Liver (tissue), 9 donors: ENCODE data around the gene KRT33B. TPM values are rescaled to one million over a fixed set of nuclear protein-coding genes. Genes with fewer than 3 reads are reported as not detected.

Experiments used
- DNase-seq: peaks from one replicate; pipeline ENCODE4 v3.0.0-alpha.2; 2017; ENCODE audit warnings: low spot score
- H3K27ac ChIP-seq, 2 donors: one replicate each; pipeline ENCODE4 v1.7.0; 2013; ENCODE audit warnings: inconsistent platforms in 2 of 2, low read length in 2 of 2, control low read depth in 1 of 2, low read depth in 1 of 2, mild to moderate bottlenecking in 1 of 2
- H3K27me3 ChIP-seq, 4 donors: one replicate each; pipeline versions ENCODE4 v1.6.1 to v1.7.0; 2013; ENCODE audit warnings: low read length in 3 of 4, inconsistent platforms in 1 of 4, mild to moderate bottlenecking in 1 of 4, moderate library complexity in 1 of 4; ENCODE audit not compliant: control insufficient read depth in 4 of 4, insufficient read depth in 4 of 4
- H3K36me3 ChIP-seq, 4 donors: one replicate each; pipeline versions ENCODE4 v1.6.1 to v1.7.0; 2013; ENCODE audit warnings: low read length in 3 of 4, mild to moderate bottlenecking in 3 of 4, low read depth in 1 of 4, moderate library complexity in 1 of 4; ENCODE audit not compliant: control insufficient read depth in 4 of 4, insufficient read depth in 3 of 4
- H3K4me1 ChIP-seq, 4 donors: one replicate each; pipeline versions ENCODE4 v1.6.1 to v1.7.0; 2013; ENCODE audit warnings: low read length in 3 of 4, mild to moderate bottlenecking in 3 of 4, moderate library complexity in 1 of 4; ENCODE audit not compliant: control insufficient read depth in 4 of 4, insufficient read depth in 4 of 4
- H3K4me3 ChIP-seq, 3 donors: one replicate each; pipeline versions ENCODE4 v1.6.1 to v1.7.0; 2013; ENCODE audit warnings: low read length in 3 of 3, control low read depth in 1 of 3, low read depth in 1 of 3, mild to moderate bottlenecking in 1 of 3
- H3K9ac ChIP-seq, 2 donors: one replicate each; pipeline ENCODE4 v1.7.0; 2013; ENCODE audit warnings: low read length in 2 of 2, mild to moderate bottlenecking in 2 of 2, moderate library complexity in 2 of 2, control low read depth in 1 of 2, low read depth in 1 of 2
- H3K9me3 ChIP-seq, 4 donors: one replicate each; pipeline versions ENCODE4 v1.6.1 to v1.7.0; 2013; ENCODE audit warnings: low read length in 3 of 4; ENCODE audit not compliant: control insufficient read depth in 4 of 4
- ATF3 ChIP-seq: IDR thresholded peaks from 2 replicates; pipeline ENCODE4 v1.6.1; 2016; ENCODE audit warnings: antibody characterized with exemption
- CTCF ChIP-seq: fragments of 150-350 bp; IDR thresholded peaks from 2 replicates; pipeline ENCODE4 v1.5.1; 2017; ENCODE audit warnings: improper control_type of control experiment, low read depth, low read length; ENCODE audit not compliant: missing input control
- EGR1 ChIP-seq, 2 donors: IDR thresholded peaks; 2 replicates each; pipeline ENCODE4 v1.6.1; 2016 to 2018; ENCODE audit warnings: antibody characterized with exemption in 2 of 2, low read depth in 2 of 2
- FOXA1 ChIP-seq: IDR thresholded peaks from 2 replicates; pipeline ENCODE4 v1.6.1; 2016; ENCODE audit warnings: antibody characterized with exemption
- FOXA2 ChIP-seq: IDR thresholded peaks from 2 replicates; pipeline ENCODE4 v1.6.1; 2016; ENCODE audit warnings: antibody characterized with exemption
- GABPA ChIP-seq, 2 donors: IDR thresholded peaks in 1 of 2; conservative IDR thresholded peaks in 1 of 2; 2 replicates each; pipeline ENCODE4 v1.6.1; 2016; ENCODE audit warnings: antibody characterized with exemption in 2 of 2, mild to moderate bottlenecking in 1 of 2, moderate library complexity in 1 of 2
- HNF4A ChIP-seq, 2 donors: conservative IDR thresholded peaks; 2 replicates each; pipeline ENCODE4 v1.6.1; 2016; ENCODE audit warnings: antibody characterized with exemption in 2 of 2, mild to moderate bottlenecking in 2 of 2
- HNF4G ChIP-seq: IDR thresholded peaks from 2 replicates; pipeline ENCODE4 v1.6.1; 2016; ENCODE audit warnings: antibody characterized with exemption
- JUND ChIP-seq, 2 donors: IDR thresholded peaks; 2 replicates each; pipeline ENCODE4 v1.6.1; 2016; ENCODE audit warnings: antibody characterized with exemption in 2 of 2
- MAX ChIP-seq: IDR thresholded peaks from 2 replicates; pipeline ENCODE4 v1.6.1; 2016; ENCODE audit warnings: antibody characterized with exemption
- NR2F2 ChIP-seq: IDR thresholded peaks from 2 replicates; pipeline ENCODE4 v1.6.1; 2016; ENCODE audit warnings: antibody characterized with exemption
- RAD21 ChIP-seq, 2 donors: IDR thresholded peaks; 2 replicates each; pipeline ENCODE4 v1.6.1; 2016; ENCODE audit warnings: antibody characterized with exemption in 2 of 2, mild to moderate bottlenecking in 2 of 2
- REST ChIP-seq: IDR thresholded peaks from 2 replicates; pipeline ENCODE4 v1.6.1; 2016; ENCODE audit warnings: antibody characterized with exemption, mild to moderate bottlenecking
- RXRA ChIP-seq, 2 donors: IDR thresholded peaks; 2 replicates each; pipeline ENCODE4 v1.6.1; 2017 to 2018; ENCODE audit warnings: antibody characterized with exemption in 2 of 2, mild to moderate bottlenecking in 1 of 2
- SP1 ChIP-seq: IDR thresholded peaks from 2 replicates; pipeline ENCODE4 v1.6.1; 2018; ENCODE audit warnings: antibody characterized with exemption, mild to moderate bottlenecking
- TAF1 ChIP-seq: conservative IDR thresholded peaks from 2 replicates; pipeline ENCODE4 v1.6.1; 2016; ENCODE audit warnings: antibody characterized with exemption, mild to moderate bottlenecking
- YY1 ChIP-seq: IDR thresholded peaks from 2 replicates; pipeline ENCODE4 v1.6.1; 2016; ENCODE audit warnings: antibody characterized with exemption, mild to moderate bottlenecking
- ZBTB33 ChIP-seq: IDR thresholded peaks from 2 replicates; pipeline ENCODE4 v1.6.1; 2016; ENCODE audit warnings: antibody characterized with exemption
- WGBS: extraction: QIAGEN DNeasy Blood & Tissue Kit; methylation state at CpG from one replicate; pipeline ENCODE4 v1.1.7; 2013; 5-methylcytosine and 5-hydroxymethylcytosine counted together
- polyA plus RNA-seq, 2 donors: library from polyadenylated mRNA; stranded (reverse) in 1 of 2; unstranded in 1 of 2; fragments of 200-250 nt in 1 of 2; fragments of >200 nt in 1 of 2; fragmentation: Nextera tagmentation in 1 of 2; extraction: Ambion mirVana in 1 of 2; gene quantifications; one replicate each; pipeline versions ENCODE4 v1.2.1 to v1.2.3, GENCODE V29; 2013 to 2015
- total RNA-seq, 2 donors: library from RNA; depleted of rRNA; stranded (reverse); fragments of >200 nt; gene quantifications; one replicate each; pipeline ENCODE4 v1.2.3, GENCODE V29; 2014
- donor health status: healthy.
- donor health status: healthy.
- donor health status: healthy.
- donor health status: healthy.
- donor health status: healthy.

The KRT33B gene
- total RNA-seq (not detected), polyA plus RNA-seq (not detected)

GRCh38 chr17:41369713-41370112, at the start of gene KRT33B:
TSS of gene KRT33B (minus strand) at chr17:41369813. CDS start at chr17:41369750, 63 bp downstream.
- H3K4me3 ChIP-seq: no peak within 1 kb of the TSS
- no peak for TF ChIP-seq MAX
- no peak for TF ChIP-seq FOXA1
- TF ChIP-seq HNF4A (conservative IDR thresholded peaks at IDR 0.05): no peak
- no peak for TF ChIP-seq RAD21 (IDR thresholded peaks at IDR 0.05)
- no peak for TF ChIP-seq NR2F2
- TF ChIP-seq REST: no peak
- TF ChIP-seq CTCF: no peak
- no peak for TF ChIP-seq GABPA (IDR thresholded peaks at IDR 0.05 in 1 of 2, conservative IDR thresholded peaks at IDR 0.05 in 1 of 2)
- TF ChIP-seq RXRA (IDR thresholded peaks at IDR 0.05): no peak
- TF ChIP-seq YY1: no peak
- TF ChIP-seq ZBTB33: no peak
- no peak for TF ChIP-seq FOXA2
- TF ChIP-seq HNF4G: no peak
- TF ChIP-seq ATF3: no peak
- TF ChIP-seq SP1: no peak
- no peak for TF ChIP-seq TAF1
- no peak for TF ChIP-seq JUND (IDR thresholded peaks at IDR 0.05)
- no peak for TF ChIP-seq EGR1 (IDR thresholded peaks at IDR 0.05; ENCODE audit: low read depth in 2 of 2)
- H3K9ac ChIP-seq: no peak within 1 kb of the TSS
- no peaks in the 10 kb centered on the region for H3K27me3 ChIP-seq
- no peaks in the 10 kb centered on the region for H3K4me1 ChIP-seq
- no peak within 1 kb of the TSS for H3K27ac ChIP-seq
- H3K9me3 ChIP-seq: no peaks in the 10 kb centered on the region
- WGBS: 100% methylated on average over 1 of the region's 1 CpG
- DNase-seq: no peak
- H3K36me3 ChIP-seq: no peaks in the 10 kb centered on the region
